Pancreas (tissue), 10 donors: Measurements from ENCODE around the gene ABO. TPM values are rescaled to one million over a fixed set of nuclear protein-coding genes. Genes with fewer than 3 reads are reported as not detected.
"Not testable (repeated sequence)": the region's sequence is repeated elsewhere in the genome, so short reads cannot be mapped to it uniquely, and the experiment has no call there.

Experiments
- ATAC-seq, 4 donors: fragments of 200-7000 bp; cut with Tn5 transposase; one replicate each; pipeline versions ENCODE4 v1.8.0 to v1.9.1; 2020; ENCODE audit warnings: mild to moderate bottlenecking in 4 of 4, moderate library complexity in 4 of 4
- DNase-seq, 6 donors: peaks; one replicate each; pipeline ENCODE4 v3.0.0-alpha.2; 2020
- FAIRE-seq: peaks from 2 replicates; lab custom pipeline; 2012; peaks lifted over from hg19 to GRCh38; lab: Jason Lieb, UNC
- H3K27ac ChIP-seq, 4 donors: fragments of 200-600 bp; sonication (generic); 1 replicate in 3 of 4; 2 replicates in 1 of 4; pipeline versions ENCODE4 v1.5.0 to v1.8.0; 2020
- H3K27me3 ChIP-seq, 4 donors: fragments of 200-600 bp; one replicate each; pipeline ENCODE4 v1.8.0; 2021
- H3K36me3 ChIP-seq, 3 donors: fragments of 200-600 bp; sonication (generic) in 1 of 3; one replicate each; pipeline versions ENCODE4 v1.5.0 to v1.8.0; 2020 to 2021
- H3K4me1 ChIP-seq, 3 donors: fragments of 200-600 bp; one replicate each; pipeline ENCODE4 v1.8.0; 2021
- H3K4me3 ChIP-seq, 4 donors: fragments of 200-600 bp; sonication (generic) in 2 of 4; one replicate each; pipeline versions ENCODE4 v1.5.0 to v1.8.0; 2020 to 2021
- H3K9me3 ChIP-seq, 4 donors: fragments of 200-600 bp; one replicate each; pipeline ENCODE4 v1.8.0; 2021
- CTCF ChIP-seq, 4 donors: fragments of 200-600 bp; sonication (generic) in 3 of 4; IDR thresholded peaks; one replicate each; pipeline versions ENCODE4 v1.5.0 to v1.8.0; 2021; ENCODE audit warnings: antibody characterized with exemption in 4 of 4
- WGBS, 2 donors: extraction: QIAGEN DNeasy Blood & Tissue Kit; methylation state at CpG; one replicate each; pipeline ENCODE4 v1.1.7; 2013; 5-methylcytosine and 5-hydroxymethylcytosine counted together
- intact Hi-C, 3 donors: fragments of 100-400 bp; cut with DNase I; formaldehyde crosslinking; loops; one replicate each; pipeline versions ENCODE4 v1.11.1 to v1.14.2; 2022
- polyA plus RNA-seq, 2 donors: library from polyadenylated mRNA; stranded (reverse); fragments of 200-250 nt; gene quantifications; one replicate each; pipeline ENCODE4 v1.2.3, GENCODE V29; 2013
- total RNA-seq, 6 donors: library from RNA; stranded (reverse); fragmentation: NEBNext Ultra II Directional in 4 of 6; extraction: Animal tissue kit (Norgen Biotek cat#: 25700) in 4 of 6; gene quantifications; one replicate each; pipeline versions ENCODE4 v1.2.1 to v1.2.4, GENCODE V29; 2021 to 2023
- donor health status: healthy with polysubstance abuse.
- donor health status: DM: no; HTN: no; CAD: no; lungs with moderate emphysema.
- donor health status: DM: no; HTN: no; CAD: no.
- donor health status: control.
- donor health status: control.
- donor health status: Bipolar disorder and iron deficiency.
- donor health status: DM: yes; HTN: yes; CAD: no.
- donor health status: DM: no; HTN: no; CAD: no.
- donor health status: DM: no; HTN: no; CAD: no.
- donor health status: DM: yes; HTN: yes; CAD: no.

The ABO gene
- total and polyA plus RNA-seq, 8 donors, result 2.1 to 10.2 (median 5.4) TPM

- Histone ChIP-seq H3K4me1 (peaks cover 0 to 7% (median 0%) of the 10 kb centered on the region in 3 donors), H3K4me3 (peak overlapping the region in 1 of 4 donors; percentile 22)
- 75 to 79% methylated on average over 18 of the region's 18 CpGs for WGBS, 2 donors
Observed at GRCh38 chr9:133239533-133240090, 35.4 kb downstream of the ABO start.

GRCh38 chr9:133238851-133239532 lies 36.0 kb downstream of the ABO start:
- peak; percentile 54 to 86 (median 76) for DNase-seq
- TF ChIP-seq CTCF (IDR thresholded peaks at IDR 0.05), result peak; percentile 55 to 77 (median 74)
- H3K27ac ChIP-seq, result peak overlapping the region in 2 of 4 donors; percentile 13 to 77
- WGBS, 2 donors, result 12% methylated on average over 26 of the region's 26 CpGs
- H3K9me3 ChIP-seq, result no peaks in the 10 kb centered on the region
- H3K36me3 ChIP-seq, result no peaks in the 10 kb centered on the region
- H3K4me1 ChIP-seq, result peaks cover 0 to 7% (median 0%) of the 10 kb centered on the region in 3 donors
- ATAC-seq, result peak; percentile 90 to 93 (median 91)
- no peak for FAIRE-seq
- H3K4me3 ChIP-seq, result peak overlapping the region in 2 of 4 donors; percentile 22
- H3K27me3 ChIP-seq, result no peaks in the 10 kb centered on the region
- intact Hi-C loops, result no loop called here

More at GRCh38 chr9:133239533-133240090, 35.4 kb downstream of the ABO start:
- DNase-seq (no peak), FAIRE-seq (no peak), ATAC-seq (no peak)
- Histone ChIP-seq H3K36me3 (no peaks in the 10 kb centered on the region), H3K27me3 (no peaks in the 10 kb centered on the region), H3K9me3 (no peaks in the 10 kb centered on the region), H3K27ac (peak overlapping the region in 1 of 4 donors; percentile 77)
- no peak for TF ChIP-seq CTCF (IDR thresholded peaks at IDR 0.05)
- intact Hi-C loops, result no loop called here

GRCh38 chr9:133238272-133238850 lies 36.6 kb downstream of the ABO start:
- H3K36me3 ChIP-seq, result no peaks in the 10 kb centered on the region
- intact Hi-C loops, result no loop called here
- ATAC-seq, result peak; percentile 63 to 87 (median 76)
- peak overlapping the region in 2 of 4 donors; percentile 13 to 77 for H3K27ac ChIP-seq
- FAIRE-seq, result no peak
- H3K27me3 ChIP-seq, result no peaks in the 10 kb centered on the region
- H3K9me3 ChIP-seq, result no peaks in the 10 kb centered on the region
- WGBS, 2 donors, result 21 to 23% methylated on average over 25 of the region's 25 CpGs
- H3K4me1 ChIP-seq, result peaks cover 0 to 7% (median 0%) of the 10 kb centered on the region in 3 donors
- no peak for TF ChIP-seq CTCF (IDR thresholded peaks at IDR 0.05)
- H3K4me3 ChIP-seq, result peak overlapping the region in 2 of 4 donors; percentile 22
- DNase-seq, result peak in 5 of 6 donors; percentile 52 to 84 (median 69)

- Histone ChIP-seq H3K36me3 (no peaks in the 10 kb centered on the region), H3K27ac (no peak overlapping the region), H3K9me3 (no peaks in the 10 kb centered on the region), H3K4me3 (no peak overlapping the region), H3K4me1 (peaks cover 0 to 7% (median 0%) of the 10 kb centered on the region in 3 donors), H3K27me3 (no peaks in the 10 kb centered on the region)
- FAIRE-seq (no peak), DNase-seq (peak in 1 of 6 donors; percentile 4), ATAC-seq (no peak)
- 68 to 70% methylated on average over 17 of the region's 17 CpGs for WGBS, 2 donors
- intact Hi-C loops, result no loop called here
- no peak for TF ChIP-seq CTCF (IDR thresholded peaks at IDR 0.05)
Observed at GRCh38 chr9:133237035-133237731, 37.8 kb downstream of the ABO start.

- H3K27me3 ChIP-seq, H3K4me3 ChIP-seq, ATAC-seq, H3K27ac ChIP-seq, intact Hi-C loops, H3K4me1 ChIP-seq, H3K9me3 ChIP-seq, FAIRE-seq, H3K36me3 ChIP-seq: not testable (repeated sequence)
- peak in 2 of 6 donors; percentile 8 to 75 for DNase-seq
- 56 to 63% methylated on average over 19 of the region's 19 CpGs for WGBS, 2 donors
Observed at GRCh38 chr9:133236291-133237034, 38.5 kb downstream of the ABO start.
